Measurements from ENCODE around the gene FAM98C.

FAM98C gene

DNA sequence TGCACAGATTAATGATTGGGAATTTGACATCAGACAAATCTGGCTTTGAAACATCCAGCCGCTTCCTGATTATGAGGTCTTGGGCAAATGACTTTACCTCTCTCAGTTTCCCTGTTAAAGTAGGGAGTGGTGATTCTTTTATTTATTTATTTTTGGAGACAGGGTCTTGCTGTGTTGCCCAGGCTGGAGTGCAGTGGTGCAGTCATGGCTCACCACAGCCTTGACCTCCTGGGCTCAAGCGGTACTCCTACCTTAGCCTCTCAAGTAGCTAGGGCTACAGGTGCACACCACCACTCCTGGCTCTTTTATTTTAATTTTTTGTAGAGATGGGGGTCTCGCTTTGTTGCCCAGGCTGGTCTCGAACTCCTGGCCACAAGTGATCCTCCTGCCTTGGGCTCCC, 25.8 kb upstream of the FAM98C start:
- DNase-seq (ENCODE audit: low read depth in 2 of 2, low spot score in 1 of 2): no peak

GRCh38 chr19:38378866-38379265, 24.0 kb upstream of the FAM98C start:
- DNase-seq (ENCODE audit: low read depth in 2 of 2, low spot score in 1 of 2): no peak

DNA sequence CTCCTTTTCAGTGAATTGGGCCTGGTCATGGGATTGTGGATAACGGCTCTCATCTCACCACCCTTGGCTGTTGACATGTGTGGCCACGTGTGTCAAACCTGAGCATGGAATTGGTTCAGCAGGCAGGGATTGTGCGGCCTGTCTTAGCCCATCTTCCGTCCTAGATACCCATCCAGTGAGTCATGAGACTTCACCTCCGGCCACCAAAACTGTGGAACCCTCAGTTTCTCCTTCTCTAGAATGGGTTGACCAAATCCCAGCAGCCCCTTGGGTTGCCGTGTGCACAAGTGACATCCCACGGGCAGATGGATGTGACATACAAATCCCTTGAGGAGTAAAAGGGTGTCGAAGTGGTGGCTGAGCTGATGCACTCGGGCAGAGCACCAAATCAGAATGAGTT, 21.8 kb upstream of the FAM98C start:
- no peak for DNase-seq (ENCODE audit: low read depth in 2 of 2, low spot score in 1 of 2)

DNA sequence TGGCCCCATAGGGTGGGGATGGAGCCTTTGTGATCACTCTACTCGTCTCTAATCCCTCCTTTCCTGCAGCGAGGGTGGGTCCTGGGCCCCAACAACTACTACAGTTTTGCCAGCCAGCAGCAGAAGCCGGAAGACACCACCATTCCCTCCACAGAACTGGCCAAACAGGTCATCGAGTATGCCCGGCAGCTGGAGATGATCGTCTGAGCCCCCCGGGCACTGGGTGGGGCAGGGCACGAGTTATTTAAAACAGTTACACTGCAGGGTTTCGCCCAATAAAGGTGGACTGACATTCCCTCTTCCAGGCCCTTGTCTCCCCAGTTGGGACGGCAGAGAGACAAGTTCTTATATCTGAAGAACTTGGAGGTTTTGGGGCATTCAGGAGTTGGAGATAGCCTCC, 19.7 kb upstream of the FAM98C start:
- DNase-seq (ENCODE audit: low read depth in 2 of 2, low spot score in 1 of 2): no peak

DNA sequence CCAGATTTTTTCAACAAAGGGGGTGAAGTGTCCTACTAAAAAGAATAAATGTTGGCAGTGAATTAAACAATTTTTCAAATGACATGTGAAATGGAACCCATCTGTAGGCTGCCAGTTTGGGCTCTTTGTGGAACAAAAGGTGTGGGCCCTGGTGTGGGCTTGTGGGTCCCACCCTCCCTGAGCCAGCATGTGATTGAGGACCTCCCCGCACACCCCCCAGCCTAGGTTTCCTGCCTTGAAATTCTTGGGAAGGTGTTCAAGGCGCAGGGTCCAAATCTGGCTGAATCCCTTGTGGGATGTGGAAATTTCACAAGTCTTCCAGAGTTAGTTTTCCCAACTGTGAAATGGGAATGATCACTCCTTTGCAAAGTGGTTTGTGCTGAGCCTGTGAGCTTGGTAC, 19.1 kb upstream of the FAM98C start:
- DNase-seq (ENCODE audit: low read depth in 2 of 2, low spot score in 1 of 2): no peak

GRCh38 chr19:38384209-38385027, 18.5 kb upstream of the FAM98C start:
- DNase-seq (ENCODE audit: low read depth in 2 of 2, low spot score in 1 of 2): no peak

DNA sequence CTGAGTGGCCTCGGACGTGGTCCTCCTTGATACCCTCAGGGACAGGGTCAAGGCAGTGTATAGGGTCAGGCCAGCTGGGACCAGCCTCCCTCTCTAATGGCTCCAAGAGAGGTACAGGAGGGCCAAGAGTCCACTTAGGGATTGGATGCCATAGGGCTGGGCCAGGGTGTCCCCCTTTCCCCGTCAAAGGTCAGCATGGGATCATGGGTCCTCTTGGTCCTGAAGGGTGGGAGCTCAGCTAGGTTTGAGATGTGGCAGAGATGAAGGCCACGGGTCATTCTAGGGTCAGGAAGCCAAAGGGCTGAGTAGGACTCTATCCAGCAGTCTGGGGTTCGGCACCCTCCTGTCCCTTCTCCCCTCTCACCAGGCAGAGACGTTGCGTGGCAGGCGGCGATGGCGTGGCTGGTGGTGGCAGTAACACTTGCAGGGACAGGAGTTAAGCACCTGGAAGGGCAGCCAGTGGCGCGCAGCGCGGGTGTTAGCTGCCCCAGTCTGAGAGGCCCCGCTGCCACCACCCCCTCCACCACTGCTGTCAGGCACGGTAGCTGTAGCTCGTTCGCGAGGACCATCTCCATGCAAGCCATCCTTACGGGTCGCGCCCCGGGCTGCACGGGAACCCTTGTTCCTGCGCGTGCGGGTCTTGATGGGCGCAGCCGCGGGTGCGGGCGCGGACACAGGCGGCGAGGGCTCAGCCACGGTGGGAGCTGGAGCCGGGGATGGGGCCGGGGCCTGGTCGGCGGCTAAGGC, 17.7 kb upstream of the FAM98C start:
- no peak for DNase-seq (ENCODE audit: low read depth in 2 of 2, low spot score in 1 of 2)

DNA sequence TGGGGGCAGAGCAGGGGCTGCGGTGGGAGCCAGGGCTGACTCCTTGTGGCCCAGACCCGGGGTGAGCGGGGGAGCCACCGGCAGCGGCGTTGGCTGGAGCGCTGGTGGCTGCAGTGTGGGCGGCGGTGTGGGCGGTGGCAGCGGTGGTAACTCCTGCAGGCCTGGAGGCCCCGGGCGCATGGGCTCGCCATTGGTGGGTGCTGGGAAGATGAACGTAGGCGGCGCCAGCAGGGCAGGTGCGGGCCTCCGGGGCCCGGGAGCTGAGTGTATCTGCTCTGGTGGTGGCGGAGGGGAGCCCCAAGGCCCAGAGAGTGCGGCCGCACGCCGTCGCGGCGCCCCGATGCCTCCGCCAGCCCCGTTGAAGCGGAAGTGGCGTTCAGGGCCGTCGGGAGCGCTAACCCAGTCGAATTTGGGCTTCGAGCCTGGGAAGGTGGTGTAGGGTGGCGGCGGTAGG, 17.1 kb upstream of the FAM98C start:
- DNase-seq (ENCODE audit: low read depth in 2 of 2, low spot score in 1 of 2): no peak

GRCh38 chr19:38386300-38386970, 16.5 kb upstream of the FAM98C start:
- DNase-seq (ENCODE audit: low read depth in 2 of 2, low spot score in 1 of 2): no peak

GRCh38 chr19:38386971-38387549, 15.8 kb upstream of the FAM98C start:
- no peak for DNase-seq (ENCODE audit: low read depth in 2 of 2, low spot score in 1 of 2)

DNA sequence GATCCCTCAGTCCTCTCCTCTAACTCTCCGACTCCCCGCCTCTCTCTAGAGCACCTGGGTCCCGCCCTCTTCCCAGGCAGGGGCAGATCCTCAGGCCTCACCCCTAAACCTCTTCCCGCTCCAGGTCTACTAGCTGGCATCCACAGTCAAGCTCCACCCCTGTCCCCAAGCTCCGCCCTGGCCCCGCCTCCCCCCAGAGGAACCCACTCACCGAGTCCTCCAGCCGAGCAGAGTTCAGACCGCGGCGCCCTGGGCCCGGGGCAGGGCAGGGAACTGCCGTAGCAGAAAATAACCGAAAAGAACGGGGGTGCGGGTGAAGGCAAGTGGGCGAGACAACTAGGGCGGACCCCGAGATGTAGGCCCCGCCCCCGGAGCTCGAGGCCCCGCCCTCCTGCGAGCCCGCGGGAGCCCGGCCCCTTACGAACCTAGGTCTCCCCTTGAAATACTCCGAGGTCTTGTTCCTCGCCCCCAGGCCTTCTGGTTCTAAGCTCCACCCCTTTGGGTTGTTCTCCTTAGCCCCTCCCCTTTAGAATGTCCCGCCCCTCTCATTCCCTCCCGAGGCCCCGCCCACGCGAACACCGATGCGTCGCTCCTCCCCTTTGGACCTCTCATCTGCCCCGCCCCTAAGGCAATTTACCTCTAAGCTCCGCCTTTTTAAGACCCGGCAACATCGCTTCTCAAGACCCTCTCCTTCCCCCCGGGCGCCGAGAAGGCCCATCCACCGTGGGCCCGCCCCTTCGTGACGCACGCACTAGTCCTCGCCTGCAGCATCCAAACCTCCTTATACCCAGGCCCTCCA, 15.1 kb upstream of the FAM98C start, which contains the start of gene GGN:
TSS of gene GGN (minus strand) at position 485 of the 799 bp plus-strand sequence. CDS start 773 bp downstream, outside the sequence.
- peak; percentile 45 to 58 for DNase-seq (ENCODE audit: low read depth in 2 of 2, low spot score in 1 of 2)

- no peak for DNase-seq (ENCODE audit: low read depth in 2 of 2, low spot score in 1 of 2)
Measured at GRCh38 chr19:38388349-38389100, 14.4 kb upstream of the FAM98C start, which contains the start of gene SPRED3. Gene SPRED3 (plus strand): TSS chr19:38388697. CDS start chr19:38390303, 1,606 bp downstream.

DNA sequence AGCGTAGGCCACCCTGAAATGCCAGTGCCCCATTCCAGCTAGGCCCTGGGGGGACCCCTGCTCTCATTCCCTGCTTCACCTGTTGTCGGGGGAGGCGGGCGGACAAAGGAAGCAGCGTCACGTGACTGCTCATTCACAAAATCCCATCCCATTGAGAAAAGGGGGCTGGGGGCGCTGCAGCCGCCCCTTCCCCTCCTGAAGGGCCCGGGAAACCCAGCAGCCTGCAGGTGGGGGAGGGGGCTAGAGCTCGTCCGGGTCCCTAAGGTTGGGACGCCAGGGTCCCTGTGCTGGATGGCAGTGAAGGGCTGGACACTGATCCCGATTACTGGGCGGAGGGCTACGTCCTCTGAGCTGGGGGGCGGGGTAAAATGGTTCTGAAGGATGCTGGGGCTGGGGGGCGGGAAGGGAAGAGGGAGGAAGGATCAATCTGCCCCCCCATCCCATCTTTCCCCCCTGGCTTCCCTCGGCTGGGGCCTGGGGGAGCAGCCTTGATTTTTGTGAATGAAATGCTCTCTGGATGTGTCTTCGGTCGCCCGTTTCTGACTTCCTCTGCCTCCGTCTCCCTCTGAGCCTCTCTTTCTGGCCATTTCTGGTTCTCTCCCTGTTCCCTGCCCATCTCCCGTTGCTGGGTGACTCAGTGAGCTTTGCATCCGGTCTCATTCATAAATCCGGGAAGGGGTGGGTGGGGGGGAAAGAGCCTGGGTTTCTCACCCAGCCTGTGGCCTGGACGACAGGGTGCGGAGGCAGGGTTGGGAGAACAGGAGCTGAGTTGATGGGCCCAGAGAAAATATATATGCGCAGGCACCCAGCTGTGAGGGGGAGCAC, 13.6 kb upstream of the FAM98C start:
- no peak for DNase-seq (ENCODE audit: low read depth in 2 of 2, low spot score in 1 of 2)

- DNase-seq (ENCODE audit: low read depth in 2 of 2, low spot score in 1 of 2): no peak
Measured at GRCh38 chr19:38389957-38390924, 12.7 kb upstream of the FAM98C start.

GRCh38 chr19:38391911-38392464, 10.9 kb upstream of the FAM98C start:
- no peak for DNase-seq (ENCODE audit: low read depth in 2 of 2, low spot score in 1 of 2)

- no peak for DNase-seq (ENCODE audit: low read depth in 2 of 2, low spot score in 1 of 2)
Measured at GRCh38 chr19:38392707-38393308, 10.1 kb upstream of the FAM98C start.

- peak; percentile 15 to 50 for DNase-seq (ENCODE audit: low read depth in 2 of 2, low spot score in 1 of 2)
Measured at GRCh38 chr19:38394488-38394887, 8.4 kb upstream of the FAM98C start.
